Uterine smooth muscle cell (primary cell): ENCODE measurements around the gene ATP5F1B. TPM values are rescaled to one million over a fixed set of nuclear protein-coding genes. Genes with fewer than 3 reads are reported as not detected.

Source experiments
- total RNA-seq: library from RNA; depleted of rRNA; stranded (reverse); fragments of >200 nt; gene quantifications from 2 replicates; pipeline ENCODE4 v1.2.3, GENCODE V29; 2014

Gene ATP5F1B
- total RNA-seq: 483 and 651 TPM in 2 replicates

DNA sequence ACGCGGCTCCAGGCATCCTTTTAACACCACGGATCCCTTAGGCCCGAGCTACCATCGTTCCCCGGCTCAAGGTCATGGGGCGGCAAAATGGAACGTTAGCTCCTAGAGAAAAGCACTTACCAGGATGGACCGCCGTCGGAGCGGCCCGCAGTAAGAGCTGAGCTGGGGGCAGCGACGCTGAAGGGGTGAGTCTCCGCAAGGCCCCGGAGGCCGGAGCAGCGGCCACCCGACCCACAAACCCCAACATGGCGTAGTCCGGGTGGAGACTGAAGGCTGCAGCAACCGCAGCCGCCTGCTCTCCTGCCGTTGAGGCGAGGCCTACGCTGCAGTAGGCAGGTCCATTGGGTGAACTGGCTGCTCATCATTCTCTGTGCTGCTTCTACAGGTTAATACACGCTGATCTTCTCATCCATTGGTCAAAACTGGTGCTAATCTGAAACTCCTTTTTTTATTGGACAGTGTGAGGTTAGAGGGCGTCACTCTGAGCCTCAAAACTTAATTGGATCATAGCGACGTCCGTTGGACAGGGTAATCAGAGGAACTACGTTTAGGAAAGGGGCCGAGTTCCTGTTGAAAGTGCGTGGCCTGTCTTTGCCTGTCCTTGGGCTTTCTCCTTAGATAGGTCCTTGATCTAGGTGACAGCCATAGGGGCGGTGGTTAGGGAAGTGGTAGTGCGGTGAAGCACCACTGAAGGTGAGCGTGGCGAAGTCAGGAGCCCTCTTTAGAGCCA, at the start of gene ATP5F1B:
Gene ATP5F1B (minus strand): TSS at position 268 of the 730 bp plus-strand sequence. CDS start 21 bp downstream, at position 247.

DNA sequence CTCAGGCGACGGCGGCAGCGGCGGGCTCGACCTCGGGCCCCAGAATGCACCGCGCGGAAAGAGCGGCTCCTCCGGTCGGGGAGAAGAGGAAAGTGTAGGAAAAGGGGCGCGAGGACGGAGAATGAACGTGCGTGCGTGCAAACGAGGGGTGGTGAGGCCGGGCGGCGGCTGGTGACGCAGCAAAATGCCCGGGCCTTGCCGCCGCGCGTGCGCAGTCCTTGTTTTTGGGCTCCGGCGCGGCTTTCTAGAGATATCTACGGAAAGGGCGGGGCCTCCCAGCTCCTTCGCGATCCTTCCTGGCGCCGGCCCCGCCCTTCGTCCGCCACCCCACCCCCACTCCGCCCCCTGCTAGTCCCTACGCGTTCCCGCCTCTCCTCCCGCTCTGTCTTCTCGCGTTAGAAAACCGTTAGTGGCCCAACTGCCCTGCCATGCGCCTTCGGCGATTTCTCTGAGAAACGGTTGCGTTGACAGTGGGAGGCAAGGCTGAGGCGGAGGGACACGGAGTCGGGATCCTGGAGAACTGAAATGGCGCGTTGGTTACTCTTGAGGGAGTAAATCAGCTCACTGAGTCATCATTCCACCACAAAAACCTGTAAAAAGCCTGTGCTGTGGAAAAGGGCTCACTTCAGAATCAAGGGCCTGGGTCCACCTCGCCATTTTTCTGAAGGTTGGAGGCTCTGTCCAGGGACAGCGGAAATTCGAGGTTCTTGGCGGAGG, 42.5 kb upstream of the ATP5F1B start, which contains the start of gene PTGES3:
Gene PTGES3 (minus strand): TSS at position 156 of the 717 bp plus-strand sequence. CDS start 285 bp downstream, outside the sequence.

DNA sequence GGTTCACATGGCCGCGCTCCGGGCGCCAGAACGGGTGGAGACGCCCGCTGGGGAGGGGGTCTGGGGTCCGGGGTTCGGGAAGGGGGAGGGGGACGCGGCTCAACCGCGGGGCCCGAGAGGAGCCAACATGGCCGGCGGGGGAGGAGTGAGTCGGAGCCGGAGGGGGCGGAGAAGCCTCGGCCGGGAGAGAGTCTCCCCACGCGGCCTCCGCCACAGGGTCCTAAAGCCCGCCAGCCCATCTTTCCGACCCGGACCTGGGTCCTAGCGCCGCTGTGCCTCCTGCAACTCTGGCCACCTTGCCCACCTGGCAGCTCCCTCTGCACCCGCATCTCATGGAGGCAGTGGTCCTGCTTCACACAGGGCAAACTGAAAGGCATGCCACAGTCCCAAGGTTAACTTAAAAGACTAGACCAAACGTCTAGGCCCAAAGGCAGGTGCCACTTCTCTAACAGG, 15.6 kb downstream of the ATP5F1B start, which contains the start of gene BAZ2A:
Gene BAZ2A (minus strand): TSS at position 147 of the 453 bp plus-strand sequence. CDS start 12,796 bp downstream, outside the sequence.

Other genes with a start within 250 kb of the ATP5F1B start
- gene TIMELESS, start 196.6 kb downstream of the ATP5F1B start, total RNA-seq: 12.1 and 31.5 TPM in 2 replicates
- gene MIP, start 191.3 kb downstream of the ATP5F1B start, total RNA-seq: not detected in 2 replicates
- gene SPRYD4, start 177.4 kb downstream of the ATP5F1B start, total RNA-seq: 1.5 and 1.7 TPM in 2 replicates
- 0.22 and 0.25 TPM in 2 replicates for gene GLS2, start 157.8 kb downstream of the ATP5F1B start, total RNA-seq
- gene RBMS2, start 124.2 kb downstream of the ATP5F1B start, total RNA-seq: 6.8 and 8.6 TPM in 2 replicates
- 20.2 and 20.9 TPM in 2 replicates for gene BAZ2A, start 15.7 kb downstream of the ATP5F1B start, total RNA-seq
- 68.5 and 104 TPM in 2 replicates for gene PTGES3, start 42.3 kb upstream of the ATP5F1B start, total RNA-seq
- 1,021 and 1,089 TPM in 2 replicates for gene NACA, start 79.3 kb upstream of the ATP5F1B start, total RNA-seq
- gene PRIM1, start 106.3 kb upstream of the ATP5F1B start, total RNA-seq: 9.5 and 29.7 TPM in 2 replicates
- gene HSD17B6, start 117.3 kb upstream of the ATP5F1B start, total RNA-seq: 2.8 and 22.1 TPM in 2 replicates